HG02678 (cell line): ENCODE measurements around the gene FBXL4.

Experiments
- ATAC-seq: cut with Tn5 transposase; IDR thresholded peaks from one replicate; pipeline ENCODE4 v1.9.1; 2021; ENCODE audit warnings: mild to moderate bottlenecking, moderate library complexity; ENCODE audit not compliant: unreplicated experiment

FBXL4 gene

DNA sequence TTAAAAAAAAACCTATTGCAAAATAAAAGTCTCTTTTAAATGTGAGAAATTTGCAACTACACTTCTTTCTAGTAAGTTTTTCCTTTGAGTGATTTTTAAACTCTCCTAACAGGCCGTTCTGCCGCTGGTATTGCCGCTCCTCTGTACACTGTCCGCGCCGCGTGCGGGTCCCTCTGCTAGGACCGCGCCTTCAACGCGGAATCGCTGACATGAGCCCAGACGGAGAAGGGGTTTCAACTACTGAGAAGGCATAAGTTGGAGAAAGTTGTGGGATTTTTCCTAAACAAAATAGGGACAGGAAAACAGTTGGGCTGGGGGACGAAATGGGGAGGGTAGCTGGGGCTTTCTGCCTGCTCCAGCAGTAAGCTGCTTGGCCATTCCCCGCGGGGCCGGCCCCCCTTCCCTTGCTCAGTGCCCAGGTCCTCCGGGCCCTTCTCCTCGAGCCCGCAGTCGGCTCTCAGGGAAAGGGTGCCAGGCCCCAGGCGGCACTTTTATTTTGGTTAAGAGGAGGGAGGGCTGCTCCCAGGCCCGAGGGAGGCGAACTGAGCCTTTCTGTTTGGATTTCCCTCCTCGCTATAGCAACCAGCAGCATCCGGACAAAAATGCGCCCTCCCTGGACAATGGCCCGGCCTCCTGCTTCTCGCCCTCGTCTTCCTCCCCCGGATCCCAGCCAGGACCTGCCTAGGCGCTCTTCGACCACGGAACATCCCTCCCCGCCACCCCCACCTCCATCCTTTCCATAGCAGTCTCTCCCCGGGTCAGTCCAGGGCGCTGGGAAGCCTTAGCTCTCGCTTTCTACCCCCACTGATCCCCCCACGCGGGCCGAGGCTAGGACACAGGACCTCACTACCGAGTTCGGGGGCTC is 120.2 kb downstream of the FBXL4 start:
- no peak for ATAC-seq

GRCh38 chr6:98825600-98826230 is 122.0 kb downstream of the FBXL4 start:
- no peak for ATAC-seq

- ATAC-seq: no peak
Observed at GRCh38 chr6:98824902-98825599, 122.7 kb downstream of the FBXL4 start.

DNA sequence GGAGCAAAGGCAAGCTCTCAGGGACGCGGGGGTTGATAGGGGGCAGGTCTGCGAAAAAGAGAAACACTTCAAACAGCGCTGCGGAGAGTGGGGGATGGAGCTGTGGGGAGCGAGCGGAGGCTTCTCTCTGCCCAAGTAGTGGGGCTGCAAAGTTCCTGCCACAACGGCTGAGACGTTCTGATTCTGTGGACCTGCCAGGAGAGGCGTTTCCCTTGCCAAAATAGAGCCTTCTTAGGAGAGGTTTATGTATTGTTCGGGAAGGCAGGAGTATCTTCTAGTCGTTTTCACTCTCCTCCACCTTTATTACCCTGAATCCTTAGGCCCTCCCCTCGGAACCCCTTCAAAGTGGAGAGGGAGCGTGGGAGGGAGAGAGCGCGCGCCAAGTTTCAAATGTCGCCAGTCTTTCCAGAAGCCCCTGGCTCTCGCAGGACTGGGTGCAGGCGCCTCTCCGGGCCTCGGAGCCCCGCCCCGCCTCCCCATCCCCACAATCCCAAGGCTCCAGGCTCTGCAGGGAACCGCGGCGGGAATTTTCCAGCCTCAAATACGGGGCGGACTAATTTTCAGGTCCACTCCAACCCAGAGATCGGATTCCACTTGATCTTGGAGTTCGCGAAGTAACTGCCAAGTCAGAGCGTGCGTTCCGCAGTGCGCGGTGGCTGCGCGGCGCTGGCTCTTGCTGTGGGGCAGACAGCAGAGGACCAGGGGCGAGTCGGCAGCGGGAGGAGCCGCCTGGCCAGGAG is 123.4 kb downstream of the FBXL4 start:
- no peak for ATAC-seq

- no peak for ATAC-seq
Observed at GRCh38 chr6:98823428-98824161, 124.2 kb downstream of the FBXL4 start.

DNA sequence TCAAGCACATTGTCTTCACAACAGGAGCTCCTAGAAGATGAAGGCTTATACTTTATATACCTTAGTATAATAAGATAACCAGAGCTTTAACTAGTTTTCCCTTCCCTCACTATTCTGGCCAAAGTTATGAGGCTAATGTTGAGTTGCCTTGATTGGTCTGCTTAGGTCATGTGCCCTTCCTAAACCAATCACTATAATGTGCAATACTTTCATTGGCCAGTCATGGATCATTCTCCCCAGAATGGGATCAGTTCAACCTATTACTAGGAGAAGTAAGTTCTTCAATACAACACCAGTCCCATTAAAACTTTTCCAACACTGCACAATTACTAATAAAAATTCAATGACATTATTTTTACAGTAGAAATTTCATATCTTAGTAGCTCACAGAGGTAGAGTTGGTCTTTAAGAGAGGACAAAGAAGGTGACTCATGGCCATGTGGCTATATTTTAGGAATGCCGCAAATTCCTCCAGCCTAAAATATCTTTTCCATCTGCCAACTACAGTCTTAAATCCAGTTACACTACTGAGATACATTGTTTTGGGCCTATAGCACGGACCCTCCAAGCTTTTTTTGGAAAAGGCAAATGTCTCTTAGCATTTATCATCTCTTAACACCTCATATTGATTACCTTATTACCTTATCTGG is 125.9 kb downstream of the FBXL4 start:
- no peak for ATAC-seq
